Subcutaneous adipose tissue (tissue), 4 donors: ENCODE results near the gene ATAT1. TPM values are rescaled to one million over a fixed set of nuclear protein-coding genes. Genes with fewer than 3 reads are reported as not detected.

ENCODE experiments used
- total RNA-seq, 4 donors: library from RNA; depleted of rRNA; stranded (reverse); fragments of >200 nt; gene quantifications; one replicate each; pipeline ENCODE4 v1.1.0, GENCODE V29; 2016
- TF ChIP-seq, protein P1 (sequence below): fragments of 450-650 bp; IDR thresholded peaks from one replicate; pipeline ENCODE4 v1.5.1; 2016; ENCODE audit warnings: low read depth, mild to moderate bottlenecking, control low read depth, antibody characterized with exemption, moderate library complexity

ATAT1 gene
- total RNA-seq, 4 donors from 2014 or later = 2.0 to 5.9 (median 5.3) TPM

DNA sequence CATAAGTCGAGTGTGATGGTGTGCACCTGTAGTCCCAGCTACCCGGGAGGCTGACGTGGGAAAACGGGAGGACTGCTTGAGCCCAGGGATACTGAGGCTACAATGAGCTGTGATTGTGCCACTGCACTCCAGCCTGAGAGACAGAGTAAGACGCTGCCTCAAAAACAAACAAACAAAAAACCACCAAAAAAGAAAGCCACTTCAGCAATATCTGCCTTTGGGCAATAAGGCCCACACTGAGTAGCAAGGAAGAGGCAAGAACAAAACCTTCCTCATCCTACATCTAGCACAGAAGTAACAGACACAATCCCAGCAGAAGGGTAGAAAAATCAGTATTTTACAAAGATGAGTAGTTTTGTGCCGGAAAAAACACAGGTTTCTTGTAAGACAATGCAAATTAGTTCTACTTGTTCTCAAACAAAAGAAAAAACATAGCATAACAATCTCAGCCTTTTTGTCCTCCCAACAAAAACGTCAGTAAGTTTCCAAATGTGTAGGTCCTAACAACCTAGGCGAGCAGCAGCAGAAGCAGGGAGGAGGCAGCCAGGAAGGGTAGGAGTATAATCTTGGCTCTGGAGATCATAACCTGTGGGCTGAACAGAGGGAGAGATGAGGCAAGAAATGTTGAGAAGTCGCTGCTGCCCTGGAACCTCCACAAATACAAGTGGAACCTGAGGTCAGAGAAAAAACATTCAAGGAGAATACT, 15.4 kb upstream of the ATAT1 start:
- TF ChIP-seq, protein P1, sequence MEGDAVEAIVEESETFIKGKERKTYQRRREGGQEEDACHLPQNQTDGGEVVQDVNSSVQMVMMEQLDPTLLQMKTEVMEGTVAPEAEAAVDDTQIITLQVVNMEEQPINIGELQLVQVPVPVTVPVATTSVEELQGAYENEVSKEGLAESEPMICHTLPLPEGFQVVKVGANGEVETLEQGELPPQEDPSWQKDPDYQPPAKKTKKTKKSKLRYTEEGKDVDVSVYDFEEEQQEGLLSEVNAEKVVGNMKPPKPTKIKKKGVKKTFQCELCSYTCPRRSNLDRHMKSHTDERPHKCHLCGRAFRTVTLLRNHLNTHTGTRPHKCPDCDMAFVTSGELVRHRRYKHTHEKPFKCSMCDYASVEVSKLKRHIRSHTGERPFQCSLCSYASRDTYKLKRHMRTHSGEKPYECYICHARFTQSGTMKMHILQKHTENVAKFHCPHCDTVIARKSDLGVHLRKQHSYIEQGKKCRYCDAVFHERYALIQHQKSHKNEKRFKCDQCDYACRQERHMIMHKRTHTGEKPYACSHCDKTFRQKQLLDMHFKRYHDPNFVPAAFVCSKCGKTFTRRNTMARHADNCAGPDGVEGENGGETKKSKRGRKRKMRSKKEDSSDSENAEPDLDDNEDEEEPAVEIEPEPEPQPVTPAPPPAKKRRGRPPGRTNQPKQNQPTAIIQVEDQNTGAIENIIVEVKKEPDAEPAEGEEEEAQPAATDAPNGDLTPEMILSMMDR = no peak

DNA sequence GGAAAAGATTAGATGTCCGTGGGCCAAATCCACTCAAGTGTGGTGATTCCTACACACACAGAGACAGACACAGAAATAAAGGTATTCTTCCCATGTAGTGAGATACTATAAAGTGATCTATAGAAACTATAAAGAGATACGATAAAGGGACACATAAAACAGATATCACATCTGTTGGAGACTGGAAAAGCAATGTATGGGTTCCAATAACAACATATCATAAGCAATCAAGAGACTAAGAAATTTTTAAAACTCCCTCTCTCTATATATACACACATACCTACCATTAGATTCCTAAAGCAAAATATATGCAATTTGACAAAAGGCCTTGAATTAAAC, 14.8 kb upstream of the ATAT1 start:
- TF ChIP-seq, protein P1 = no peak

GRCh38 chr6:30612213-30612612, 14.5 kb upstream of the ATAT1 start:
- TF ChIP-seq, protein P1 = no peak

DNA sequence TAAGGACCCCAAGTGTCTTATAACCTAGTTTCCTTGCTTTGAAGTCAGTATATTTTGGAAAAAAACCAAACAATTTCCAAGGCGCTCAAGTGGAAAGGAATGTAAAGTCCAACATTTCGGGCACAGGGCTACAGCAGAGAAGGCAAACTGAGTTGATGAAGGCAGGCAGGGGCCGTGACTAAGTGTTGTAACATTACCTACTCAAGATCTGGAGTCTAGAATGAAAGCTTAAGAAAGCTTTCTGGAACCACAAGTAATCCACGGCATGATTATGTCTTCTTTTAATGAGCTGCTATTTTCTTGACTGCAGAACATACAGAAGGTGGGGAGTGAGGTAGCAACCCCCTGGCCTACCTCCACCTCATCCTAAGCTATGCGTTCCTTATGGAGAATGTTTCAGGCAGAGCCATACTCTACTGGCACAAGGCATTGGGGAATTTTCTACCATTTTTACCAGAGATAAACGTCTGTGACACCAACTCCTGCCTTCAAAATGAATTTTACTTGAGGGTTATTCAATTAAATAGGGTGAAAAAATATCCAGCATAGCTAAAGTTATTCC, 13.9 kb upstream of the ATAT1 start:
- TF ChIP-seq, protein P1 = no peak

DNA sequence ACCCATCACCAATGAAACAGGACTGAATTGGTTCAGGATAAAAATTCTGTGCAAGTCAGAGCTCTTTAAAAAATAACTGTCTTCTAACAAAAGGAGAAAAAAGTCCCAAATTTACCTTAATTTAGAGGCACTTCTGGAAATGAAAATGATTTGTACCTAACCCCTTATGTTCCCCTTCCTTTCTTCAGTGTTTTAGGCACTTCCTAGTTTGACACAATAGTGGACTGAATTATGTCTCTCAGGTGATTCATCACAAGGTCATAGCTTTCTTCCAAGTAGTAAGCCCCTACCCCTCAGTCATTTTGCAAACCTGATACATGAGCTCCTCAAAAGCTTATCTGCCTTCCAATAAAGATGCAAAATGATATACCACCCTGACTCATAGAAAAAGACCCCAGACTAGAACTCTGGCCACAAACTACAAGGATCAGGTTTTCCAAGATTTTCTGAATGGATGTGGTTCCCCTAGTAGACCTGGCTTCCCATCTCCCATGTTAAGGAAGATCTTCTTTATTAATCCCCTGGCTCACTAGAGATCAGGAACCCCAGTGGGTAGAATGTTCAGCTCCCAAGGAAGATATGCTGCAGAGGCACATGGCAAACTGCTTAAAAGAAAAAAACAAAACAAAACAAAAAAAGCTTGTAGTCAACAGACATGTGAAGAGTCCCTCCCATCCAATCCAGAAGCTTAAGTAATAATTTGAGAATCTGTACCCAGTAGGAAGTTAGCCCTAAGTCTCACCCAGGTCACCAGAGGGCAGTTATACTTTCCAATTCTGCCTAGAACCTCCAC, 13.2 kb upstream of the ATAT1 start:
- TF ChIP-seq, protein P1 = no peak

DNA sequence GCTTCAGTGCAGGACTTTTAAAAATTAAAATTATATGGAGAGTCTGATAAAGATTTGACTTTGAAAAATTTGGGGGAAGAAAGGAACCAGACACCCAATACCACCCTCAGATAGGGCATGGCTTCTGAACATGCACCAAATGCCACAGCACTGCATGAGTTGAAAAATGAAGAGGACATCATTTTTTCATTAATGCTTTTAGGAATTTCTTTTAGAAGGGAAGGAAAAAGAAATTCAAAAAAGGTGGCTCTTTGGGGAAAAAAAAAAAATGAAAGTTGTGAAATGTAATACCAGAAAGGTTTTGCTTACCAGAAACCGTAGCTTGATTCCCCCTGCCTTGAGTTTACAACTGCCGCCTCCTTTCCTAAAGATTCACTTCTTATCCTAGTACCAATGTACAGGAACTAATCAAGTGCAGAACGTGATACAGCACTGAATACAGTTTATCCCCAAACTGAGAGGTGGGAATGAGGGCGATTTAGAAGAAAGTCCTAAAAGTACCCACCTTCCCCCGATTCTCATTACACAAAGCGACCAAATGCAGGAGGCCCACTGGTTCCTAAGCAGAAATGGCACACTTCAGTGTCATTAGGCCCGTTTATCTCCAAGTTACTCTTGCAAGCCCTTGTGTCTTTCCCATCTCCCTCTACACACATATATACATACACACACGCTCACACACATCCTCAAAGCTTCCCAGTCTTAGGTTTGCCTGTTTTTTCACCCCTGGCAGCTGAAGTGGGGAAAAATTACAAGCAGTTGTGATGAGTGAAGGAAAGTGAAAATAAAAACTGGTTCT, 12.4 kb upstream of the ATAT1 start:
- TF ChIP-seq, protein P1 = no peak
